ENCODE data around the gene CWC25. TPM values are rescaled to one million over a fixed set of nuclear protein-coding genes. Genes with fewer than 3 reads are reported as not detected.

CWC25 gene
- total and polyA plus RNA-seq, 2 of the 13 experiments (the other 11 are each of a cell fraction or from before 2014, with no cell fraction given), result 15.6 to 22.7 TPM

- intact Hi-C loops (cut with micrococcal nuclease; ENCODE audit: unreplicated experiment) (loop anchor here (5.0 kb wide), 1 partner anchor 115 kb away; the partner anchor contains the start of gene PSMB3), in situ Hi-C loops (cut with HindIII; ENCODE audit: extremely low pct_ligation_motif_present, low pct_unique_long_range_greater_than_20kb) (loop anchor here (5.0 kb wide), 1 partner anchor 285 kb away; the partner anchor contains the start of gene PLXDC1)
- peak overlapping the region; percentile 88 for H3K27ac ChIP-seq (ENCODE audit: extremely low read length, insufficient read depth, low read length)
- DNase-seq (ENCODE audit: low spot score), result peak; percentile 77
- H3K4me2 ChIP-seq (ENCODE audit: low read depth, low read length), result peak overlapping the region; percentile 83
- no peaks in the 10 kb centered on the region for H3K9me3 ChIP-seq (ENCODE audit: low read length)
- peak; percentile 3; the same call in 1 of the 3 replicates for ATAC-seq
- H3K9ac ChIP-seq (ENCODE audit: insufficient read depth, low read depth, low read length), result peak overlapping the region; percentile 87
- H2AFZ ChIP-seq (ENCODE audit: low read length), result peak overlapping the region; percentile 73
- peaks cover 36% of the 10 kb centered on the region for H3K4me1 ChIP-seq (ENCODE audit: insufficient read depth, low read length)
- no TSS peak for BruUV-seq (replicated peaks)
- H3K4me3 ChIP-seq (replicated peaks in 1 of 3; ENCODE audit: insufficient read depth in 1 of 3, low read depth in 2 of 3, low read length in 3 of 3), result peak overlapping the region; percentile 98 to 99 (median 99)
- no peak for FAIRE-seq
- no peaks in the 10 kb centered on the region; a peak in 1 of 5 replicates for H3K36me3 ChIP-seq (replicated peaks in 1 of 2; ENCODE audit: control insufficient read depth in 1 of 2, insufficient read depth in 2 of 2, low read length in 2 of 2)
- peaks cover 0 to 2% of the 10 kb centered on the region in 2 experiments; a peak in 2 of 5 replicates for H3K27me3 ChIP-seq (ENCODE audit: control insufficient read depth in 1 of 2, insufficient read depth in 2 of 2, low read length in 2 of 2)
- peaks cover 23% of the 10 kb centered on the region for H3K79me2 ChIP-seq (ENCODE audit: insufficient read depth, low read length)
- H4K20me1 ChIP-seq (ENCODE audit: insufficient read depth, low read length), result peaks cover 9% of the 10 kb centered on the region
- WGBS (ENCODE audit: low lambda C conversion rate), result 5% methylated on average over 31 of the region's 31 CpGs
- CTCF ChIA-PET (ENCODE audit: low intra/inter-chr PET ratio, low total read pairs), result interaction anchor here (1.4 kb wide), 1 partner anchor 285 kb away, joined by 4 read pairs; no protein-coding TSS in a partner anchor
- POLR2A ChIA-PET, result interaction anchor here (1.1 to 7.3 kb wide), 10 partner anchors 10 to 333 kb away, joined by 3 to 175 read pairs (median 27); partner anchors contain the start of genes LASP1NB, PSMB3, RPL19 and RPL23
- TF ChIP-seq NFE2L1 (CRISPR knock-in tag; IDR thresholded peaks at IDR 0.05; ENCODE audit: borderline replicate concordance) (no peak), MNT (IDR thresholded peaks at IDR 0.05) (no peak), ZNF503 (CRISPR knock-in tag; IDR thresholded peaks at IDR 0.05) (peak; percentile 76; the same call in 1 of the 2 replicates), PLRG1 (conservative IDR thresholded peaks at IDR 0.05) (no peak), KLF13 (CRISPR knock-in tag; IDR thresholded peaks at IDR 0.05) (no peak), MLLT10 (CRISPR knock-in tag; IDR thresholded peaks at IDR 0.05) (no peak), NR3C1 (CRISPR knock-in tag; IDR thresholded peaks at IDR 0.05) (no peak), ZNF652 (CRISPR knock-in tag; IDR thresholded peaks at IDR 0.05; ENCODE audit: borderline replicate concordance, low read depth) (no peak), RARA (CRISPR knock-in tag; IDR thresholded peaks at IDR 0.05) (no peak), FOXA1 (IDR thresholded peaks at IDR 0.05) (no peak), FOXA1 (CRISPR knock-in tag; IDR thresholded peaks at IDR 0.05) (no peak), SAP130 (CRISPR knock-in tag; IDR thresholded peaks at IDR 0.05; ENCODE audit: low read depth) (peak; percentile 39; the same call in 1 of the 2 replicates), JUNB (CRISPR knock-in tag; IDR thresholded peaks at IDR 0.05; ENCODE audit: borderline replicate concordance) (no peak), PAX8 (CRISPR knock-in tag; IDR thresholded peaks at IDR 0.05; ENCODE audit: borderline replicate concordance) (no peak), KLF9 (CRISPR knock-in tag; IDR thresholded peaks at IDR 0.05; ENCODE audit: low read depth) (0 out of 2 replicates have a peak, but pooled peaks have one; percentile 25), ZNF850 (CRISPR knock-in tag; conservative IDR thresholded peaks at IDR 0.05) (no peak), ZBTB4 (CRISPR knock-in tag; IDR thresholded peaks at IDR 0.05; ENCODE audit: borderline replicate concordance) (no peak), ZNF772 (CRISPR knock-in tag; IDR thresholded peaks at IDR 0.05) (no peak), SOX5 (CRISPR knock-in tag; IDR thresholded peaks at IDR 0.05; ENCODE audit: borderline replicate concordance) (peak; percentile 61; the same call in 1 of the 2 replicates)
These were observed 42.3 kb upstream of the CWC25 start for GRCh38 chr17:38867179-38867967.

Data from HepG2 (cell line).